Gastrocnemius medialis (tissue), 4 donors: ENCODE measurements around the gene MSI2.

ENCODE experiments used
- CTCF ChIP-seq, 5 experiments: fragments of 450-650 bp in 3 of 5; fragments of 200-600 bp in 2 of 5; sonication (generic) in 2 of 5; IDR thresholded peaks in 4 of 5; conservative IDR thresholded peaks in 1 of 5; 1 replicate in 4 of 5; 2 replicates in 1 of 5; pipeline ENCODE4 v1.5.1; 2016 to 2019; ENCODE audit warnings: antibody characterized with exemption in 5 of 5, mild to moderate bottlenecking in 3 of 5, moderate library complexity in 3 of 5
- POLR2A ChIP-seq, 2 donors: fragments of 450-650 bp; IDR thresholded peaks; one replicate each; pipeline ENCODE4 v1.6.1; 2017; ENCODE audit warnings: antibody characterized with exemption in 2 of 2, mild to moderate bottlenecking in 2 of 2, moderate library complexity in 2 of 2

DNA sequence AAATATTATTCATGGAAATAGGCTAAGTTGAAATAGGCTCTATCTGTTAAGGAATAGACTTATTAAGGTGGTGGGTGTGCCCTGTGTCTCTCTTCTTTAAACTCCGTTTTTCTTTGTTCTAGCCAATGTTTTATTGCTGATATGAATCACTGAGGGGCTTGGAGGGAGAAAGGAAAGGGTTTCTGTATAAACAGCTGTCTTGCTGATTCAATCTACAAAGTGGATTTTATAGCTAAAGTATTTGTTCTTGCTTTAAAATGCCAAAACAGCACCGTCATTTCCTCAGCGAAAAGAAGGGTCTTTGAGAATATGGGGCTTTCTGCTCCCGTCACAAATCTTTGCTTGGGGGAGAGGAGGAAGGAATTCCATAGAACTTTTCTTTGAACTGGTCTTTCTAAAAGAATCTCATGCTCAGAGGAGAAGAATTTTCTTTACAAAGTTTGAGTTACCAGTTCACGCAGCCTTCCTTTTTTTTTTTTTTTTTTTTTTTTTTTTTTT is 39.3 kb downstream of the MSI2 start:
- no peak for TF ChIP-seq CTCF (IDR thresholded peaks at IDR 0.05 in 4 of 5, conservative IDR thresholded peaks at IDR 0.05 in 1 of 5)
- no peak for TF ChIP-seq POLR2A (IDR thresholded peaks at IDR 0.05)
